Gastrocnemius medialis (tissue), 4 donors: ENCODE results near the gene RASA3. TPM values are rescaled to one million over a fixed set of nuclear protein-coding genes. Genes with fewer than 3 reads are reported as not detected.

Experiments used
- ATAC-seq, 2 donors: fragments of 150-250 bp; one replicate each; pipeline ENCODE4 v1.9.1; 2016
- DNase-seq, 2 donors: peaks; one replicate each; pipeline ENCODE4 v3.0.0-alpha.2; 2019
- H3K27ac ChIP-seq, 4 donors: fragments of 200-600 bp; sonication (generic); 1 replicate in 1 of 4; 2 replicates in 3 of 4; pipeline ENCODE4 v1.5.1; 2016 to 2018; ENCODE audit warnings: mild to moderate bottlenecking in 2 of 4, moderate library complexity in 1 of 4
- H3K27me3 ChIP-seq, 3 donors: fragments of 200-600 bp; sonication (generic) in 2 of 3; 1 replicate in 1 of 3; 2 replicates in 2 of 3; pipeline versions ENCODE4 v1.5.1 to v1.6.0; 2016 to 2019; ENCODE audit warnings: mild to moderate bottlenecking in 1 of 3, moderate library complexity in 1 of 3
- H3K36me3 ChIP-seq, 2 donors: fragments of 200-600 bp; sonication (generic) in 1 of 2; one replicate each; pipeline ENCODE4 v1.5.1; 2017 to 2018
- H3K4me1 ChIP-seq, 2 donors: fragments of 200-600 bp; sonication (generic) in 1 of 2; one replicate each; pipeline ENCODE4 v1.5.1; 2016 to 2017; ENCODE audit warnings: mild to moderate bottlenecking in 2 of 2
- H3K4me3 ChIP-seq, 4 donors: fragments of 200-600 bp; sonication (generic) in 3 of 4; 1 replicate in 1 of 4; 2 replicates in 3 of 4; pipeline ENCODE4 v1.5.1; 2016 to 2019; ENCODE audit warnings: mild to moderate bottlenecking in 2 of 4
- H3K9me3 ChIP-seq, 3 donors: fragments of 200-600 bp; sonication (generic) in 2 of 3; 1 replicate in 1 of 3; 2 replicates in 2 of 3; pipeline ENCODE4 v1.5.1; 2016 to 2019
- POLR2A ChIP-seq, 2 donors: fragments of 450-650 bp; IDR thresholded peaks; one replicate each; pipeline ENCODE4 v1.6.1; 2017; ENCODE audit warnings: antibody characterized with exemption in 2 of 2, mild to moderate bottlenecking in 2 of 2, moderate library complexity in 2 of 2
- in situ Hi-C, 4 donors: fragments of 200-750 bp; cut with MboI; loops; one replicate each; pipeline versions ENCODE4 v1.15.0 to v1.8.0; 2017; ENCODE audit warnings: low sequenced_read_pairs in 4 of 4
- intact Hi-C: fragments of 100-400 bp; cut with DNase I; formaldehyde crosslinking; loops from one replicate; pipeline ENCODE4 v1.15.1; 2023; ENCODE audit warnings: low total_unique reads
- total RNA-seq, 4 donors: library from RNA; depleted of rRNA; stranded (reverse); fragments of >200 nt; gene quantifications; one replicate each; pipeline versions ENCODE4 v1.1.0 to v1.2.3, GENCODE V29; 2016
- TF ChIP-seq, protein P1 (sequence below), 5 experiments: fragments of 450-650 bp in 3 of 5; fragments of 200-600 bp in 2 of 5; sonication (generic) in 2 of 5; IDR thresholded peaks in 4 of 5; conservative IDR thresholded peaks in 1 of 5; 1 replicate in 4 of 5; 2 replicates in 1 of 5; pipeline ENCODE4 v1.5.1; 2016 to 2019; ENCODE audit warnings: antibody characterized with exemption in 5 of 5, mild to moderate bottlenecking in 3 of 5, moderate library complexity in 3 of 5

RASA3 gene
- total RNA-seq, 4 donors from 2014 or later: 3.4 to 22.2 (median 10.8) TPM

GRCh38 chr13:114146173-114146572, 13.8 kb upstream of the RASA3 start:
- peaks cover 0 to 15% of the 10 kb centered on the region in 2 donors for H3K4me1 ChIP-seq
- no peak for DNase-seq
- H3K4me3 ChIP-seq: no peak overlapping the region
- H3K27me3 ChIP-seq: no peaks in the 10 kb centered on the region
- in situ Hi-C loops (no loop called here), intact Hi-C loops (no loop called here)
- no peak overlapping the region for H3K27ac ChIP-seq
- H3K9me3 ChIP-seq: no peaks in the 10 kb centered on the region
- ATAC-seq: no peak
- no peak for TF ChIP-seq POLR2A (IDR thresholded peaks at IDR 0.05)
- TF ChIP-seq, protein P1, sequence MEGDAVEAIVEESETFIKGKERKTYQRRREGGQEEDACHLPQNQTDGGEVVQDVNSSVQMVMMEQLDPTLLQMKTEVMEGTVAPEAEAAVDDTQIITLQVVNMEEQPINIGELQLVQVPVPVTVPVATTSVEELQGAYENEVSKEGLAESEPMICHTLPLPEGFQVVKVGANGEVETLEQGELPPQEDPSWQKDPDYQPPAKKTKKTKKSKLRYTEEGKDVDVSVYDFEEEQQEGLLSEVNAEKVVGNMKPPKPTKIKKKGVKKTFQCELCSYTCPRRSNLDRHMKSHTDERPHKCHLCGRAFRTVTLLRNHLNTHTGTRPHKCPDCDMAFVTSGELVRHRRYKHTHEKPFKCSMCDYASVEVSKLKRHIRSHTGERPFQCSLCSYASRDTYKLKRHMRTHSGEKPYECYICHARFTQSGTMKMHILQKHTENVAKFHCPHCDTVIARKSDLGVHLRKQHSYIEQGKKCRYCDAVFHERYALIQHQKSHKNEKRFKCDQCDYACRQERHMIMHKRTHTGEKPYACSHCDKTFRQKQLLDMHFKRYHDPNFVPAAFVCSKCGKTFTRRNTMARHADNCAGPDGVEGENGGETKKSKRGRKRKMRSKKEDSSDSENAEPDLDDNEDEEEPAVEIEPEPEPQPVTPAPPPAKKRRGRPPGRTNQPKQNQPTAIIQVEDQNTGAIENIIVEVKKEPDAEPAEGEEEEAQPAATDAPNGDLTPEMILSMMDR (IDR thresholded peaks at IDR 0.05 in 4 of 5, conservative IDR thresholded peaks at IDR 0.05 in 1 of 5): no peak
- no peaks in the 10 kb centered on the region for H3K36me3 ChIP-seq

DNA sequence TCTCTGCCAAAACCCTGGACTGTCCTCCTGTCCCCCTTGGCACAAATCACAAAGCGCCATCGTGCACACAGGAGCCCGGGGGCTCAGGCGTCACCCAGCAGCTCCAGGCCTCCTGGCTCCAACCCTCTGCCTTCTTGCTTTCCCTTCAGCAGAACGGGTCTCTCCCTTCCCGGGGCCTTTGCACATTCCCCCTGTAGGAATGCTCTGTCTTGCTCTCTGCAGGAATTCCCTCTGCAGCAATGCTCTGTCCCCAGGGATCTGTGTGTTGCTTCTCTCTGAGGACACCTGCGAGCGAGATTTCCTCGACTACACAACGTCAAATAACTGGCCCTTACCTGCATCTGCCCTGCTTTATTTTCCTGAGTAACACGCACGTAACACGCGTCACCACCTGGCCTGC, 13.3 kb upstream of the RASA3 start:
- ATAC-seq (no peak), DNase-seq (no peak)
- H3K9me3 ChIP-seq: no peaks in the 10 kb centered on the region
- intact Hi-C loops: no loop called here
- no peak overlapping the region for H3K4me3 ChIP-seq
- H3K27ac ChIP-seq: no peak overlapping the region
- in situ Hi-C loops: no loop called here
- TF ChIP-seq POLR2A (IDR thresholded peaks at IDR 0.05): no peak
- TF ChIP-seq, protein P1 (IDR thresholded peaks at IDR 0.05 in 4 of 5, conservative IDR thresholded peaks at IDR 0.05 in 1 of 5): no peak
- no peaks in the 10 kb centered on the region for H3K36me3 ChIP-seq
- H3K27me3 ChIP-seq: no peaks in the 10 kb centered on the region
- H3K4me1 ChIP-seq: peaks cover 0 to 13% of the 10 kb centered on the region in 2 donors

- H3K4me3 ChIP-seq: no peak overlapping the region
- intact Hi-C loops (no loop called here), in situ Hi-C loops (no loop called here)
- H3K27me3 ChIP-seq: no peaks in the 10 kb centered on the region
- TF ChIP-seq POLR2A (IDR thresholded peaks at IDR 0.05): no peak
- TF ChIP-seq, protein P1 (IDR thresholded peaks at IDR 0.05 in 4 of 5, conservative IDR thresholded peaks at IDR 0.05 in 1 of 5): no peak
- H3K36me3 ChIP-seq: no peaks in the 10 kb centered on the region
- DNase-seq (no peak), ATAC-seq (no peak)
- H3K4me1 ChIP-seq: peaks cover 0 to 13% of the 10 kb centered on the region in 2 donors
- H3K9me3 ChIP-seq: no peaks in the 10 kb centered on the region
- no peak overlapping the region for H3K27ac ChIP-seq
These were observed 12.8 kb upstream of the RASA3 start for GRCh38 chr13:114145256-114145655.

DNA sequence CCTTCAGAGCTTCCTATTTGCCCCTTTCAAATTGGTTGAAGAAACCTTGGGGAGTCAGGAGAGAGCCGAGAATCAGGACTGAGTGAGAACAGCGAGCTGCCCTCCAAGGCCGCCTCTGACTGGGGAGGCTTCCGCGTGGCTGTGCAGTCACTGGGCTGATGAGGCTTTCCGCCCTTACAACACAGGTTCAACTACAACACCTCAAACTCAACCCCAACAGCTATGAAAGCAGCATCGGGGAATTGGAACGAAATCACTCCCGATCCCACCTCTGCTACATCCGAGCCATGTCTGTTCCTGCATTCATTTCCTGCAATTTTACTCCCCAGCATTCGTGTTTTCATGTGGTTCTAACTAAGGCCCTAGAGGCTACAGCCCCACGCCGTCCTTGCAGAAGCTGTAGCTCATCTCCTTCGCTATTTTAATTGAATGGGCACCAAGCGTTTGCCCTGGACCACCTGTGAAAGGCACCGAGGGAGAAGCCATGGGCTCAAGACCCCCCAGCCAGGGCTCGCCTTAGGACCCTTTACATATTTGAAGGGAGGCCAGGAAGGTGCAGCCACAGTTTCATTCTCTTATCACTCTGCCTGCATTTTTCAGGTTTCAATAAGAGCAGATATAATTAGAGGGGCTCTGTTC, 12.3 kb upstream of the RASA3 start:
- Histone ChIP-seq H3K36me3 (no peaks in the 10 kb centered on the region), H3K4me1 (peaks cover 0 to 13% of the 10 kb centered on the region in 2 donors), H3K27ac (no peak overlapping the region), H3K27me3 (no peaks in the 10 kb centered on the region), H3K9me3 (no peaks in the 10 kb centered on the region), H3K4me3 (no peak overlapping the region)
- in situ Hi-C loops (no loop called here), intact Hi-C loops (no loop called here)
- TF ChIP-seq POLR2A (IDR thresholded peaks at IDR 0.05): no peak
- TF ChIP-seq, protein P1 (IDR thresholded peaks at IDR 0.05 in 4 of 5, conservative IDR thresholded peaks at IDR 0.05 in 1 of 5): no peak
- ATAC-seq (no peak), DNase-seq (no peak)
